Measurements from ENCODE around the gene FGD5.

- no peak for TF ChIP-seq CTCF (IDR thresholded peaks at IDR 0.05; ENCODE audit: low read depth, low read length)
- no peak for TF ChIP-seq POLR2A (IDR thresholded peaks at IDR 0.05; ENCODE audit: extremely low read depth, insufficient read length)
- TF ChIP-seq MAX (IDR thresholded peaks at IDR 0.05; ENCODE audit: low read depth, low read length), result no peak
Measured at GRCh38 chr3:14892226-14892625, 73.5 kb downstream of the FGD5 start.
